Measurements from ENCODE around the gene KLHL40.

KLHL40 gene

GRCh38 chr3:42685363-42685881 is at the start of gene KLHL40:
TSS of gene KLHL40 (plus strand) at chr3:42685537. CDS start at chr3:42685619, 82 bp downstream.
- DNase-seq, result no peak

GRCh38 chr3:42637001-42637400 is 48.3 kb upstream of the KLHL40 start:
- no peak for DNase-seq

GRCh38 chr3:42638339-42638842 is 46.9 kb upstream of the KLHL40 start:
- DNase-seq, result no peak

- DNase-seq, result no peak
These were observed 46.1 kb upstream of the KLHL40 start for GRCh38 chr3:42639192-42639591.

- DNase-seq, result no peak
These were observed 45.2 kb upstream of the KLHL40 start for GRCh38 chr3:42640129-42640528.

GRCh38 chr3:42640771-42641370 is 44.5 kb upstream of the KLHL40 start:
- no peak for DNase-seq

GRCh38 chr3:42647821-42648459 is 37.4 kb upstream of the KLHL40 start:
- DNase-seq, result no peak

GRCh38 chr3:42649006-42649405 is 36.3 kb upstream of the KLHL40 start:
- DNase-seq, result no peak

GRCh38 chr3:42649783-42650182 is 35.6 kb upstream of the KLHL40 start:
- DNase-seq, result no peak

GRCh38 chr3:42651248-42652091 is 33.9 kb upstream of the KLHL40 start:
- DNase-seq, result no peak

- DNase-seq, result no peak
These were observed 33.1 kb upstream of the KLHL40 start for GRCh38 chr3:42652251-42652610.

- DNase-seq, result peak; percentile 58
These were observed 32.6 kb upstream of the KLHL40 start for GRCh38 chr3:42652611-42653302.

GRCh38 chr3:42653303-42653559 is 32.1 kb upstream of the KLHL40 start:
- DNase-seq, result no peak

GRCh38 chr3:42653560-42654330 is 31.6 kb upstream of the KLHL40 start, which contains the start of gene ZBTB47:
TSS of gene ZBTB47 (plus strand) at chr3:42653697. CDS start at chr3:42658356, 4,659 bp downstream.
- peak; percentile 49 for DNase-seq

GRCh38 chr3:42654331-42655201 is 30.8 kb upstream of the KLHL40 start:
- peak; percentile 61 for DNase-seq

- DNase-seq, result peak; percentile 24
These were observed 29.9 kb upstream of the KLHL40 start for GRCh38 chr3:42655331-42655888.

- DNase-seq, result no peak
These were observed 29.2 kb upstream of the KLHL40 start for GRCh38 chr3:42655980-42656679.

- no peak for DNase-seq
These were observed 28.4 kb upstream of the KLHL40 start for GRCh38 chr3:42656680-42657610.

- DNase-seq, result no peak
These were observed 27.7 kb upstream of the KLHL40 start for GRCh38 chr3:42657675-42658074.
